NK-92 treated with Interleukin-12 subunit alpha and Interleukin-12 subunit beta, amount 100 ng/mL, for 24 hours (cell line): Measurements from ENCODE around the gene UBE2Z.

Experiments used
- DNase-seq: peaks from one replicate; lab custom pipeline; 2025; lab: John Stamatoyannopoulos, UW

Gene UBE2Z

DNA sequence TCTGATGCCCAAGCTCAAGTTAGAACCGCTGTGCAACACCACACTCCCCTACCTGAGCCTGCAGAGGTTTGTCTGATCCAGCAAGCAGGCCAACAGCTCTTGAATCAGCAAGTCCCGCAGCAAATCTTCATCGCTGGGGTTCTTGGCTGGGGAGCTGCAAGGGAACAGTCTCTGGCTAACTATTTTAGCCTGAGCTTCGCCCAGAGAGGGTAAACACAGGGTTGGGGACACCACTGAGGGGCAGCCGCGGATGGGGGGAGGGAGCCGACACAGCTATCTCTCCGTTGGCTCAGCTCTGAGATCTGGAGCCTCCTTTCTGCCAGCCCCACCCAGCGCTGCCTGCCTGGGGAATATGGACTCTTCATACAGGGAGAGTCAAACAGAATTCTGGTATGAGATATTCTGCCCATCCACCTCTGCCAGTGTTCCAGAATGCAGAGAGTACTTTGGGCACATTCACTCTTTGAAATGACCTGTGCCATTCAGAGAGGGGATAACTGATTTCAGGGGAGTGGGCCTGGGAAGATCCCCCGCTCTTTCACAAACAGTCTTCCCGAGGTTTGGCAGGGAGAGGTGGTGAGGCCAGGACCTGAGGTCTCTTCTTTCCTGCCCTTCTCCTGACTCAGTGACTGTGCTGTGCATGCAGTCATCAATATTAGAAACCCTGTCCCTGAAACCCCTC lies 52.8 kb downstream of the UBE2Z start:
- no peak for DNase-seq

DNA sequence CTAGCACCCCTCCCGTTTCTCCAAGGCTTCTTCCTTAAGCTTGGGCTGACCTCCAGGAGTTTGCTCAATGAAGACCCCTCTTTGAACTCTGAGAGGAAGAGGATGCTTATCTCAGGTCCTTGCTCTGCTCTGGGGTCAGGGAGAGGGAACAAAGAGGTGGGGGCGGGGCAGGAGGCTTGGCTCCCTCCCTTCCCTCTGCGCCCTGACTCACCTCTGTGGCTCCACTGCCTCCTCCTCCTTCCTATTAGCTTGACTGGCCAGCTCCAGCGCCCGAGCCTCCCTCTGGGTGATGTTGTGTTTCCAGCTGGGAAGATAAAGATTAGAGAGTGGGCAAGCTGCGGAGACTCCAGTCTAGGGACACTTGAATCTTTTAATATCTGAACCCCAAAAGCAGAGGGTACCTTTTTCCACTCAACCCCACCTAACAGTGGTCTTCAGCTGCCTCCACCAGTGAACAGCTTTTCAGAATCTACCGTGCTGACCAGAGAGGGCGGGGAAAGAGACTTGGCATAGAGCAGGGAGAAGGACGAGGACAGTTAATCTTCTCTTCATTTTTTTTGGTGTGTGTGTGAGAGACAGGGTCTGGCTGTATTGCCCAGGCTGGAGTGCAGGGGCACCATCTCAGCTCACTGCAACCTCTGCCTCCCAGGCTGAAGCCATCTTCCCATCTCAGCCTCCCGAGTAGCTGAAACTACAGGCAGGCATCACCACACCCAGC lies 53.5 kb downstream of the UBE2Z start:
- DNase-seq: no peak

DNA sequence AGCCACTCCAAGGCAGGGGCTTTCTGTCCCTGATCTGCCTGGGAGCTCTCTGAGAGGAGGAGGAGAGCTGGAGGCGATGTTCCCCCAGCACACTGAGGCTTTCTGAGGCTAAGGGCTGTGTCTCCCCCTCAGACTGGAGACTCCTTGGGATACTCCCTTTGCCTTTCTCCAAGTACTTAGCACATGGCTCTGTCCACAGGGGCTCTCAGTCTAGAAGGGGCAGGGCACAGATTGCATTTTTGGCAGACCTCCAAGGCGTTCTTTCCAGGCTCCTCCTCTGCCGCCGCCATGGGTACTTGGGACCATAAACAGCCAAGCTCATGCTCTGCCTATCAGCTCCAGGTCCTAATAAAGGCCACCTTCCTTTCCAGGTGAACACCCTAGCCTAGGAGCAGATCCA lies 62.0 kb downstream of the UBE2Z start:
- no peak for DNase-seq

DNA sequence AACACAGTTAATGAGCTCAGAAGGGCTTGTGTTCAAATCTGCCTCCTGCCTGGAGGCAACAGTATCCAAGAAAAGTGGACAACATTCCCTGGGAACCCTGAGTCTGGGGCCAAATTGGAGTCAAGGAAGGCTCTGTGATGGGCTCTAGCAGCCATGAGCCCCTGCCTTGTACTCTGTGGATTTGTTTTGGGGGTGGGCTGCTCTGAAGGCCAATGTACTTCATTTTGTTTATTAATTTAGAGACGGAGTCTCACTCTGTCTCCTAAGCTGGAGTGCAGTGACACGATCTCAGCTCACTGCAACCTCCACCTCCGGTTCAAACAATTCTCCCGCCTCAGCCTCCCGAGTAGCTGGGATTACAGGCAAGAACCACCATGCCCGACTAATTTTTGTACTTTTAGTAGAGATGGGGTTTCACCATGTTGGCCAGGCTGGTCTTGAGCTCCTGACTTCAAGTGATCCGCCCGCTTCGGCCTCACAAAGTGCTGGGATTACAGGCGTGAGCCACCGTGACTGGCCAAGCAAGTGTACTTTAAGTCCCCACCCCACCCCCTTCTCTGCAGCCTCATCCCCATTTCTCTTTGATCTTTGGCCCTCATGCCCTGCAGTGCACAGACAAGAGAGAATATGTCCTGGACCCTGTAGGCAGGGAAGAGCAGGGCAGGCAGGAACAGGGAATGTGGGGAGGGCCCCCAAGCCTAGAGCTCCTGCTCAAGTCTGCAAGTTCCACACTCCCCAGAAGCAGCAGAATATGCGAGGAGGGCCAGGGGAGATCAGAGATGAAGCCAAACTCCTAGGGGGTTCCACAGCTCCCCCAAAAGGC lies 62.9 kb downstream of the UBE2Z start:
- no peak for DNase-seq

DNA sequence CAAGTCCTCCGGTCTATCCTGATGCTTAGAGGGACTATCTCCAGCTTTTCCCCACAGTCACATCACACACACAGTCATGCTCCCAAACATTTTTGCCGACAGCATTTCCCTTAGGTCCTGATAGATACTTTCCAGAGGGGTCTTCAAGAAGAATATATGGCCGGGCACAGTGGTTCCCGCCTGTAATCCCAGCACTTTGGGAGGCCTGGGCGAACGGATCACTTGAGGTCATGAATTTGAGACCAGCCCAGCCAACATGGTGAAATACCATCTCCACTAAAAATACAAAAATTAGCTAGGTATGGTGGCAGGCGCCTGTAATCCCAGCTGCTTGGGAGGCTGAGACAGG lies 64.5 kb downstream of the UBE2Z start:
- no peak for DNase-seq

DNA sequence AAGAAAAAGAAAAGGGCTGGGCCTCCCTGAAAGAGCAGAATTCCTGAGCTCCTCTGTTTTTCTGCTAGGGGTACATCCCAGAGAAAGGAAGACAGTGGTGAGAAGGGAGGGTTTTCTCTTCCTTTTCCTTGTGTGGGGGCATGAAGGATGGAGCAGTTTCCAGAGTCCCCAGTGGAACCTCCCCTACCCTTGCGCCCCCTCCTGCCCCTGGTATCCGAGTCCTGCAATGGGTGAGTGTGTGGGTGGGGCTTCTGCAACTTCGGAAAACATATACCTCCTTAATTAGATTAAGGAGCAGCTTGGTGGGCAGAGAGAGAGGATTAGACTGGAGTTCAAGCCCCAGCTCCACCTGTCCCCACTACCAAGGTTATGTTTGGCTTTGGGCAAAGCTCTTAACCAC lies 65.6 kb downstream of the UBE2Z start:
- no peak for DNase-seq
